Embryonic facial prominence (tissue), 1 donor: ENCODE measurements around the gene ACOT7.

Source experiments
- DNase-seq: peaks from one replicate; pipeline ENCODE4 v3.0.0-alpha.2; 2016; ENCODE audit errors: extremely low spot score

ACOT7 gene

GRCh38 chr1:6347641-6348487 is 45.7 kb downstream of the ACOT7 start:
- DNase-seq: no peak

GRCh38 chr1:6345460-6345859 is 48.1 kb downstream of the ACOT7 start:
- DNase-seq: no peak

GRCh38 chr1:6345009-6345408 is 48.6 kb downstream of the ACOT7 start:
- no peak for DNase-seq

- no peak for DNase-seq
Measured at GRCh38 chr1:6343506-6344405, 49.8 kb downstream of the ACOT7 start.

- no peak for DNase-seq
Measured at GRCh38 chr1:6342056-6342455, 51.5 kb downstream of the ACOT7 start.

GRCh38 chr1:6338695-6339094 is 54.9 kb downstream of the ACOT7 start:
- no peak for DNase-seq

- no peak for DNase-seq
Measured at GRCh38 chr1:6336776-6337622, 56.6 kb downstream of the ACOT7 start.

GRCh38 chr1:6334261-6334993 is 59.1 kb downstream of the ACOT7 start:
- no peak for DNase-seq

- DNase-seq: no peak
Measured at GRCh38 chr1:6332821-6333220, 60.7 kb downstream of the ACOT7 start.

- no peak for DNase-seq
Measured at GRCh38 chr1:6331543-6332273, 61.9 kb downstream of the ACOT7 start.

GRCh38 chr1:6330410-6330911 is 63.1 kb downstream of the ACOT7 start:
- DNase-seq: no peak

GRCh38 chr1:6329851-6330250 is 63.7 kb downstream of the ACOT7 start:
- no peak for DNase-seq

- no peak for DNase-seq
Measured at GRCh38 chr1:6329396-6329795, 64.2 kb downstream of the ACOT7 start.

GRCh38 chr1:6328696-6329095 is 64.9 kb downstream of the ACOT7 start:
- no peak for DNase-seq

GRCh38 chr1:6328091-6328490 is 65.5 kb downstream of the ACOT7 start:
- no peak for DNase-seq

- no peak for DNase-seq
Measured at GRCh38 chr1:6325482-6325881, 68.1 kb downstream of the ACOT7 start.

- no peak for DNase-seq
Measured at GRCh38 chr1:6322161-6322560, 71.4 kb downstream of the ACOT7 start.

- no peak for DNase-seq
Measured at GRCh38 chr1:6321205-6321604, 72.4 kb downstream of the ACOT7 start.

- no peak for DNase-seq
Measured at GRCh38 chr1:6317098-6317760, 76.3 kb downstream of the ACOT7 start.
